Tibial nerve (tissue), 4 donors: Measurements from ENCODE around the gene AP2B1.

Experiments
- CTCF ChIP-seq, 5 experiments: fragments of 200-600 bp in 3 of 5; fragments of 450-650 bp in 2 of 5; sonication (generic) in 3 of 5; IDR thresholded peaks; one replicate each; pipeline ENCODE4 v1.5.1; 2016 to 2019; ENCODE audit warnings: antibody characterized with exemption in 5 of 5, mild to moderate bottlenecking in 3 of 5, moderate library complexity in 2 of 5
- EP300 ChIP-seq, 2 donors: sonication (generic); formaldehyde crosslinking; IDR thresholded peaks; one replicate each; pipeline ENCODE4 v1.6.1; 2017; ENCODE audit warnings: antibody characterized with exemption in 2 of 2, mild to moderate bottlenecking in 1 of 2
- POLR2A ChIP-seq, 2 donors: fragments of 450-650 bp; IDR thresholded peaks; one replicate each; pipeline ENCODE4 v1.6.1; 2017; ENCODE audit warnings: antibody characterized with exemption in 2 of 2, mild to moderate bottlenecking in 2 of 2, moderate library complexity in 2 of 2

- TF ChIP-seq CTCF (IDR thresholded peaks at IDR 0.05), result no peak
- TF ChIP-seq POLR2A (IDR thresholded peaks at IDR 0.05), result no peak
- no peak for TF ChIP-seq EP300 (IDR thresholded peaks at IDR 0.05)
These were observed 121.0 kb downstream of the AP2B1 start for GRCh38 chr17:35708149-35708548.
